Heart left ventricle (tissue), 16 donors: ENCODE results near the gene POMT1. TPM values are rescaled to one million over a fixed set of nuclear protein-coding genes. Genes with fewer than 3 reads are reported as not detected.

Experiments used
- ATAC-seq, 4 donors: fragments of 200-7000 bp; cut with Tn5 transposase; one replicate each; pipeline ENCODE4 v1.9.1; 2020 to 2022; ENCODE audit warnings: moderate library complexity in 4 of 4, mild to moderate bottlenecking in 3 of 4, moderate number of reproducible peaks in 1 of 4
- DNase-seq, 5 donors: peaks; one replicate each; pipeline ENCODE4 v3.0.0-alpha.2; 2020
- H3K27ac ChIP-seq, 12 donors: fragments of 200-600 bp; sonication (generic) in 4 of 12; one replicate each; pipeline versions ENCODE4 v1.5.0 to v1.8.0; 2016 to 2022; ENCODE audit warnings: mild to moderate bottlenecking in 2 of 12
- H3K27me3 ChIP-seq, 9 donors: fragments of 200-600 bp; sonication (generic) in 2 of 9; one replicate each; pipeline versions ENCODE4 v1.5.1 to v1.8.0; 2016 to 2022; ENCODE audit warnings: mild to moderate bottlenecking in 3 of 9
- H3K36me3 ChIP-seq, 9 donors: fragments of 200-600 bp; sonication (generic) in 2 of 9; one replicate each; pipeline versions ENCODE4 v1.5.0 to v1.8.0; 2018 to 2022; ENCODE audit warnings: mild to moderate bottlenecking in 2 of 9
- H3K4me1 ChIP-seq, 12 donors: fragments of 200-600 bp; sonication (generic) in 4 of 12; one replicate each; pipeline versions ENCODE4 v1.5.0 to v1.8.0; 2016 to 2022; ENCODE audit warnings: mild to moderate bottlenecking in 3 of 12
- H3K4me3 ChIP-seq, 12 donors: fragments of 200-600 bp; sonication (generic) in 4 of 12; one replicate each; pipeline versions ENCODE4 v1.5.0 to v1.8.0; 2017 to 2022; ENCODE audit warnings: mild to moderate bottlenecking in 9 of 12, moderate library complexity in 4 of 12
- H3K9me3 ChIP-seq, 12 donors: fragments of 200-600 bp; sonication (generic) in 4 of 12; one replicate each; pipeline versions ENCODE4 v1.5.0 to v1.8.0; 2016 to 2022; ENCODE audit warnings: mild to moderate bottlenecking in 1 of 12
- POLR2A ChIP-seq, 2 donors: fragments of 450-650 bp; IDR thresholded peaks; one replicate each; pipeline ENCODE4 v1.6.1; 2017; ENCODE audit warnings: antibody characterized with exemption in 2 of 2, mild to moderate bottlenecking in 2 of 2, moderate library complexity in 2 of 2
- WGBS, 4 donors: extraction: QIAGEN DNeasy Blood & Tissue Kit in 2 of 4; methylation state at CpG; one replicate each; pipeline versions ENCODE4 v1.1.5 to v1.1.7; 2013 to 2018; 5-methylcytosine and 5-hydroxymethylcytosine counted together
- intact Hi-C, 10 donors: fragments of 100-400 bp; cut with DNase I; formaldehyde crosslinking; loops; one replicate each; pipeline versions ENCODE4 v1.11.1 to v1.14.2; 2022
- polyA plus RNA-seq, 2 donors: library from polyadenylated mRNA; stranded (reverse); fragments of 200-250 nt; gene quantifications; one replicate each; pipeline ENCODE4 v1.2.3, GENCODE V29; 2013
- total RNA-seq, 9 donors: library from RNA; depleted of rRNA in 2 of 9; stranded (reverse); fragments of >200 nt in 2 of 9; fragmentation: NEBNext Ultra II Directional in 3 of 9; extraction: Animal tissue kit (Norgen Biotek cat#: 25700) in 3 of 9; gene quantifications; one replicate each; pipeline versions ENCODE4 v1.1.0 to v1.2.4, GENCODE V29; 2016 to 2023
- TF ChIP-seq, protein P1 (sequence below), 12 donors: fragments of 200-600 bp; sonication (generic) in 4 of 12; IDR thresholded peaks; one replicate each; pipeline versions ENCODE4 v1.5.0 to v1.8.0; 2018 to 2022; ENCODE audit warnings: antibody characterized with exemption in 12 of 12, mild to moderate bottlenecking in 5 of 12
- donor health status: ischemic (EF 13 %, LVEDD 7.1; RV severe dilation, severe dysfunction).
- donor health status: healthy with polysubstance abuse.
- donor health status: DM: no; HTN: yes; CAD: no.
- donor health status: DM: no; HTN: no; CAD: no.
- donor health status: ischemic (EF 25% LVEDD 6.9; RV normal size, moderate dysfunction).
- donor health status: ischemic (EF 25% LVEDD 5.7; RV mildly dilated, moderate dysfunction).
- donor health status: healthy.
- donor health status: DM: yes; HTN: yes; CAD: no.
- donor health status: ischemic (EF 35%, LVEDD 5.7; RV mildly dilated, moderate dysfunction).
- donor health status: nonischemic (EF 11% LVEDD 7.7; RV severe dilation, severe dysfunction).
- donor health status: DM: yes; HTN: yes; CAD: no.
- donor health status: PGD.
- donor health status: ischemic (EF 29% LVEDD 5.4; RV normal size, mild dysfunction).
- donor health status: nonischemic (EF 23%, LVEDD 6.1; RV moderate dilation, normal function).

POMT1 gene
- total and polyA plus RNA-seq, 11 donors, result 15.3 to 28.8 (median 20.3) TPM

DNA sequence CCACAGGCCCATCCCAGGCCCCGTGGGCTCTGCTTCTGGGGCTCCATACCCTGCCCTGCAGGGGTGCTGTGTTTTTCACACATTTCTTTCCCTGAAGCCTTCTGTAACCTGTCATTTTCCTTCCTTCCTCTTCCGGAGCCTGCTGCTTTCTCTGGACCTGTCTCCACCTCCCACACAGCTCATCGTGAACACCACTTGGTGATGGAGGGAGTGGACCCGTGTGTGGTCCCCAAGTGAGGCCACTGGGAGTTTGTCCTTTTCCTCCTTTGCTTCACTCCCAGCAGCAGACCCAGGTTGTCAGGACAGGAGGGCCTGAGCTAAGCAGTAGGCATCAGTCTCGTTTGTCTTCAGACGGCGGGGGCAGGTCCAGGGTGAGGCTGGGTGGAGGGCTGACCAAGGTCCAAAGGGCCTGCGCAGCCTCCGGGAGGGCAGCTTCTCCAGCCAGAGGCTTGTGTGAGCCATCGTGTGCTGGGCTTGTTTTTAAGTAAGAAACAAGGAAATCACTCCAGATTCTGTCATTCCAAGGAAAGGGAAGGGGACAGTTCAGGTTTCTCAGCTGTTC lies 5.8 kb upstream of the POMT1 start:
- no peak overlapping the region for H3K27ac ChIP-seq
- ATAC-seq, result no peak
- WGBS, 4 donors, result 75 to 80% (median 78%) methylated on average over 10 of the region's 10 CpGs

DNA sequence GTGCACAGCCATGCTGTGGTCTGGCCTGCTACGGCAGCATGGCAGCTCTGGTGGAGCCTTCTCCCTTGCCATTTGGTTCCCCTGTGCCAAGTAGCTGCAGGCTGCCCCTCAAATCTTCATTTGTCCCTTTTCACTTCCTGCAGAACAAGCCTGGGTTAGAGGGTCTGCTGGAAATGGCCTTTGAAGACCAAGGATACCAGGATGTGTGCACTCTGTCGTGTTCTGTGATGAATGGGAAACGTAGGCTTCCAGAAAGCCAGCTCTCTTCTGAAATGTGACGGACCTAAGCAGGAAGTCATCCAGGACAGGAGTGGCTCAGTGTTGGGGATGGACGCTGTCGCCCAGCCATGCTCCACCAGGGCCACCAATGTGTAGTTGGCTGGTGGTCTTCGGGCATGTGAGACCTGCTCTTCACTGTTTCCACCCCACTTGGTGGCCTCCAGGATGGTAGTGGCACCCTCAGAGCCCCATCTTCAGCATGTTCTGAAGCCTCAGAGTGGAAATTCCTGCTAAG lies 3.4 kb upstream of the POMT1 start:
- H3K4me3 ChIP-seq, result no peak overlapping the region
- no peaks in the 10 kb centered on the region for H3K9me3 ChIP-seq
- 72 to 80% (median 76%) methylated on average over 7 of the region's 7 CpGs for WGBS, 4 donors
- DNase-seq (no peak), ATAC-seq (no peak)
- peaks cover 3 to 65% (median 57%) of the 10 kb centered on the region in 9 donors for H3K36me3 ChIP-seq
- no peaks in the 10 kb centered on the region for H3K27me3 ChIP-seq
- TF ChIP-seq POLR2A (IDR thresholded peaks at IDR 0.05), result no peak
- TF ChIP-seq, protein P1, sequence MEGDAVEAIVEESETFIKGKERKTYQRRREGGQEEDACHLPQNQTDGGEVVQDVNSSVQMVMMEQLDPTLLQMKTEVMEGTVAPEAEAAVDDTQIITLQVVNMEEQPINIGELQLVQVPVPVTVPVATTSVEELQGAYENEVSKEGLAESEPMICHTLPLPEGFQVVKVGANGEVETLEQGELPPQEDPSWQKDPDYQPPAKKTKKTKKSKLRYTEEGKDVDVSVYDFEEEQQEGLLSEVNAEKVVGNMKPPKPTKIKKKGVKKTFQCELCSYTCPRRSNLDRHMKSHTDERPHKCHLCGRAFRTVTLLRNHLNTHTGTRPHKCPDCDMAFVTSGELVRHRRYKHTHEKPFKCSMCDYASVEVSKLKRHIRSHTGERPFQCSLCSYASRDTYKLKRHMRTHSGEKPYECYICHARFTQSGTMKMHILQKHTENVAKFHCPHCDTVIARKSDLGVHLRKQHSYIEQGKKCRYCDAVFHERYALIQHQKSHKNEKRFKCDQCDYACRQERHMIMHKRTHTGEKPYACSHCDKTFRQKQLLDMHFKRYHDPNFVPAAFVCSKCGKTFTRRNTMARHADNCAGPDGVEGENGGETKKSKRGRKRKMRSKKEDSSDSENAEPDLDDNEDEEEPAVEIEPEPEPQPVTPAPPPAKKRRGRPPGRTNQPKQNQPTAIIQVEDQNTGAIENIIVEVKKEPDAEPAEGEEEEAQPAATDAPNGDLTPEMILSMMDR (IDR thresholded peaks at IDR 0.05), result no peak
- intact Hi-C loops, result no loop called here
- H3K4me1 ChIP-seq, result peaks cover 0 to 24% (median 16%) of the 10 kb centered on the region in 12 donors
- no peak overlapping the region for H3K27ac ChIP-seq

More for the DNA sequence above, 5.8 kb upstream of the POMT1 start:
- peak in 1 of 5 donors; percentile 42 for DNase-seq
- Histone ChIP-seq H3K27me3 (no peaks in the 10 kb centered on the region), H3K4me1 (peaks cover 0 to 5% (median 2%) of the 10 kb centered on the region in 12 donors), H3K9me3 (no peaks in the 10 kb centered on the region), H3K36me3 (peaks cover 4 to 89% (median 81%) of the 10 kb centered on the region in 9 donors), H3K4me3 (no peak overlapping the region)
- intact Hi-C loops, result no loop called here
- TF ChIP-seq, protein P1 (IDR thresholded peaks at IDR 0.05), result no peak
- no peak for TF ChIP-seq POLR2A (IDR thresholded peaks at IDR 0.05)

DNA sequence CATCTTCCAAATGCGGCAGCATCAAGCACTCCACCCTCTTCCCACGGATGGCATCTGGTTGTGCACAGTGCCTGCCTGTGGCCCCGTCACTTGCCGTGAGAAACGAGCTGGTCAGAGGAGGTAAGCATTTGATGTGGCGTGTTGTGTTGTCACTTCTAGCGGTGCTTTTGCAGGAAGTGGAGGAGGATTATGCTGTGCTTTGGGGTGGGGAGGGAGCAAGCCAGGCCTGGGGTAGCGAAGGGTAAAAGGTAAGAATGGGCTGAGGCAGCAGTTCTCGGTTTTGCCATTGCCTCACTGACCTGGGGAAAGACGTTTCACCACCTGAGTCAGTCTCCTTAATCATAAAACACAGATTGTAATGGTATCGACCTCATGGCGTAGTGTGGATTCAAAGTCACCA lies 2.3 kb upstream of the POMT1 start:
- TF ChIP-seq POLR2A (IDR thresholded peaks at IDR 0.05), result no peak
- TF ChIP-seq, protein P1 (IDR thresholded peaks at IDR 0.05), result no peak
- Histone ChIP-seq H3K9me3 (no peaks in the 10 kb centered on the region), H3K27ac (peak overlapping the region in 1 of 12 donors; percentile 64), H3K4me3 (no peak overlapping the region), H3K4me1 (peaks cover 0 to 25% (median 17%) of the 10 kb centered on the region in 12 donors), H3K36me3 (peaks cover 3 to 54% (median 47%) of the 10 kb centered on the region in 9 donors), H3K27me3 (no peaks in the 10 kb centered on the region)
- 78 to 82% (median 78%) methylated on average over 12 of the region's 12 CpGs for WGBS, 4 donors
- no peak for ATAC-seq
- intact Hi-C loops, result loop anchor here in 2 of 10 donors (10.0 kb wide), 1 partner anchor 244 kb away; the partner anchor contains the start of gene RAPGEF1 (in 2 of the 2)
- DNase-seq, result no peak

DNA sequence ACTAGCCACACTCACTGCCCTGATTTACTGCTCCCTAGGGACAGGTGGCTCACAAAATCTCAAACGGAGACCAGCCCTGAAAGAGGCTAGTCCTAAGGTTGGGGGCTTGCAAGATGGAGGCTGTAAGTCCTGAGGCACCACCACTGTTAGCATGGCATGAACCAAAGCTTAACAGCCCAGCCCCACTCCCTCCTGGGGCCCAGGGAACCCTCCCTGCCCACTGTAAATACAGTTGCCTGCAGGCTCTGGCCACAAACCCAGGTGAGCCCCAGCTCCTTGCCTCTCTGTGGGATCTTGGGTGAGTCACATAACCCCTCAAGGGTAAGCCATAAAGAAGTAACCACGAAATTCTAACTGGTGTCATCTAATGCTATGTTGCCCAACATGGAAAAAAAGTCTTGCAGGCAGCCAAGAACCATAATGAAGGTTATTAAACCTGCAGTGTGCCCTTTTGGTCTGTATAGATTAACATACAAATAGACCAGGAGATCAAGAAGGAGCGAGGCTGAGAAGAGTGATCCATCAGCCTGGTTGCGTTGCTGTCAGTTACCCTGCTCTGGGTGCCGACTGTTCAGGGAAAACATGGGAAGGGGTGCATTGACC lies 1.7 kb upstream of the POMT1 start:
- peaks cover 3 to 47% (median 40%) of the 10 kb centered on the region in 9 donors for H3K36me3 ChIP-seq
- H3K4me1 ChIP-seq, result peaks cover 0 to 25% (median 17%) of the 10 kb centered on the region in 12 donors
- TF ChIP-seq, protein P1 (IDR thresholded peaks at IDR 0.05), result no peak
- TF ChIP-seq POLR2A (IDR thresholded peaks at IDR 0.05), result no peak
- whole genome bisulfite sequencing, 4 donors, result 67 to 83% (median 72%) methylated on average over 4 to 5 of the region's 5 CpGs
- DNase-seq (peak in 1 of 5 donors; percentile 48), ATAC-seq (no peak)
- intact Hi-C loops, result loop anchor here in 2 of 10 donors (10.0 kb wide), 1 partner anchor 244 kb away; the partner anchor contains the start of gene RAPGEF1 (in 2 of the 2)
- H3K27me3 ChIP-seq, result no peaks in the 10 kb centered on the region
- no peaks in the 10 kb centered on the region for H3K9me3 ChIP-seq
- H3K27ac ChIP-seq, result peak overlapping the region in 1 of 12 donors; percentile 64
- H3K4me3 ChIP-seq, result no peak overlapping the region
